ENCODE measurements around the gene HEXB. TPM values are rescaled to one million over a fixed set of nuclear protein-coding genes. Genes with fewer than 3 reads are reported as not detected.

HEXB gene
- total and polyA plus RNA-seq, 9 of the 15 experiments (the other 6 are each of a cell fraction or from before 2014, with no cell fraction given), result 22.9 to 158 (median 108) TPM

- H3K27ac ChIP-seq (ENCODE audit: extremely low read depth, low read depth, low read length), result no peak overlapping the region
- in situ Hi-C loops (cut with MboI) (no loop called here), intact Hi-C loops (cut with micrococcal nuclease) (no loop called here)
- H3K9ac ChIP-seq (ENCODE audit: insufficient read depth in 1 of 2, low read depth in 2 of 2, low read length in 2 of 2), result no peak overlapping the region
- no peak overlapping the region for H3K4me2 ChIP-seq (ENCODE audit: insufficient read depth, low read length)
- H3K27me3 ChIP-seq (ENCODE audit: control insufficient read depth in 2 of 2, insufficient read depth in 2 of 2, low read length in 2 of 2), result no peaks in the 10 kb centered on the region
- H3K36me3 ChIP-seq (ENCODE audit: control insufficient read depth, insufficient read depth, low read length), result peaks cover 83% of the 10 kb centered on the region
- ATAC-seq, result no peak
- H4K20me1 ChIP-seq (replicated peaks; ENCODE audit: control insufficient read depth, insufficient read depth, low read length), result no peaks in the 10 kb centered on the region
- H3K4me1 ChIP-seq (replicated peaks in 1 of 2; ENCODE audit: control insufficient read depth in 2 of 2, insufficient read depth in 2 of 2, low read length in 2 of 2), result no peaks in the 10 kb centered on the region
- H3K4me3 ChIP-seq, result no peak overlapping the region
- no TSS peak for BruUV-seq (replicated peaks)
- ChIA-PET POLR2A (interaction anchor here (0.6 kb wide), 1 partner anchor 95 kb away, joined by 3 read pairs; no protein-coding TSS in a partner anchor), CTCF (ENCODE audit: low intra/inter-chr PET ratio) (no interaction called here)
- H3K79me2 ChIP-seq (ENCODE audit: control insufficient read depth, insufficient read depth, low read length), result no peaks in the 10 kb centered on the region
- FAIRE-seq, result no peak
- WGBS (ENCODE audit: insufficient coverage, low coverage, missing lambda C conversion rate), result 93% methylated on average over 6 of the region's 6 CpGs
- no peaks in the 10 kb centered on the region for H3K9me3 ChIP-seq (replicated peaks; ENCODE audit: control insufficient read depth, insufficient read depth, low read depth, low read length)
- no peak for DNase-seq (ENCODE audit: extremely low read depth in 1 of 4, low spot score in 3 of 4)
- H2AFZ ChIP-seq (ENCODE audit: low read depth, low read length), result no peak overlapping the region
- H3K9me1 ChIP-seq (ENCODE audit: control insufficient read depth, insufficient read depth, low read length), result no peaks in the 10 kb centered on the region
- TF ChIP-seq ZNF592 (IDR thresholded peaks at IDR 0.05) (no peak), ZKSCAN3 (CRISPR knock-in tag; IDR thresholded peaks at IDR 0.05) (no peak), TCFL5 (CRISPR knock-in tag; conservative IDR thresholded peaks at IDR 0.05) (no peak), ETS1 (conservative IDR thresholded peaks at IDR 0.05; ENCODE audit: control insufficient read depth, low read depth, low read length) (no peak), PATZ1 (CRISPR knock-in tag; IDR thresholded peaks at IDR 0.05; ENCODE audit: borderline replicate concordance) (no peak), SP2 (IDR thresholded peaks at IDR 0.05; ENCODE audit: extremely low read depth, low read depth, low read length, poor library complexity, severe bottlenecking) (no peak), FOS (IDR thresholded peaks at IDR 0.05; ENCODE audit: extremely low read depth, insufficient read length) (no peak), NBN (IDR thresholded peaks at IDR 0.05; ENCODE audit: low read depth) (no peak), POLR2H (tag; IDR thresholded peaks at IDR 0.05; ENCODE audit: low read depth) (no peak), EP300 (IDR thresholded peaks at IDR 0.05; ENCODE audit: low read length) (no peak), SMARCA4 (IDR thresholded peaks at IDR 0.05) (no peak), ZNF57 (CRISPR knock-in tag; IDR thresholded peaks at IDR 0.05) (no peak), MNT (conservative IDR thresholded peaks at IDR 0.05) (no peak), ZBTB1 (CRISPR knock-in tag; IDR thresholded peaks at IDR 0.05; ENCODE audit: borderline replicate concordance, low read depth) (no peak), RAD51 (IDR thresholded peaks at IDR 0.05; ENCODE audit: borderline replicate concordance, low read depth) (no peak)
These were observed 51.7 kb downstream of the HEXB start for GRCh38 chr5:74736759-74737158.
